GM21360 (cell line): Measurements from ENCODE around the gene NDUFS7.

Source experiments
- ATAC-seq: cut with Tn5 transposase; IDR thresholded peaks from one replicate; pipeline ENCODE4 v1.9.1; 2021; ENCODE audit warnings: mild to moderate bottlenecking, moderate library complexity; ENCODE audit not compliant: unreplicated experiment

The NDUFS7 gene

DNA sequence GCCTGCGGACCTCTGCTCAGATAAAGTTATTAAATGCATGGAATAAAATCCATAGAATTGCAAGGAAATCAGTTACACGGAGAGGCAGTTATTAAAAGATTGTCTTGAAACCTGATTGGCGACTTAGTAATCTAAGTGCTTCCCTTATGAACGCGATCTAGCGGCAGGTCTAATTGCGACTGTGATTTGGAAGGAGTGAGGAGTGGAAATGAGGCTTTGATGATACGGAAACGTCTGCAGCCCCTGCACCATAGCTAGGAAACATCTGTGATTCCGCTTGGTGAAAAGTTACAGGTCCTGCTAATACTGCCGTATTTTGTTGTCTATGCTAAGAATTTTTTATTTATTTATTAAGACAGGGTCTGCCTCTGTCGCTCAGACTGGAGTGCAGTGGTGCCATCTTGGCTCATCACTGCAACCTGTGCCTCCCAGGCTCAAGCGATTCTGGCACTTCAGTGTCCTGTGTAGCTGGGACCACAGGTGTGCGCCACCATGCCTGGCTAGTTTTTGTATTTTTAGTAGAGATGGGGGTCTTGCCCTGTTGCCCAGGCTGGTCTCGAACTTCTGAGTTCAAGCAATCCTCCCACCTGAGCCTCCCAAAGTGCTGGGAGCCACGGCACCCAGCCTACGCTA lies 887 bp downstream of the NDUFS7 start:
- ATAC-seq: no peak

GRCh38 chr19:1385816-1386215 lies 2.1 kb downstream of the NDUFS7 start:
- no peak for ATAC-seq

GRCh38 chr19:1386945-1387683 lies 3.4 kb downstream of the NDUFS7 start:
- ATAC-seq: no peak

- no peak for ATAC-seq
Measured at GRCh38 chr19:1387684-1388636, 4.3 kb downstream of the NDUFS7 start.

DNA sequence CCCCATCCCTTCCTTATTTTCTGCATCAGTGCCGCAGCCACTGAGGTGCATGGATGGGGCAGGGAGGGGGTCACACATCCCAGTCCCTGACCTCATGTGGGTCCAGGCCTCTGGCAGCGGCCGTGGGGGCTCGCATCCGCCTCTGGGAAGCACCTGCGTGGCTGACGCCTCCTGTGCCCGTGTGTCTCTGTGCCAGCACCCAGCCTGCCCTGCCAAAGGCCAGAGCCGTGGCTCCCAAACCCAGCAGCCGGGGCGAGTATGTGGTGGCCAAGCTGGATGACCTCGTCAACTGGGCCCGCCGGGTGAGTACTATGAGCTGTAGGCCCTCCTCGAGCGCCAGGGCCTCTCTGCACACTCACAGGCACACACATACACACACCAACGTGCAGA lies 4.9 kb downstream of the NDUFS7 start:
- ATAC-seq: no peak

GRCh38 chr19:1389033-1389940 lies 5.6 kb downstream of the NDUFS7 start:
- ATAC-seq: no peak

- no peak for ATAC-seq
Measured at GRCh38 chr19:1390890-1391423, 7.2 kb downstream of the NDUFS7 start.

GRCh38 chr19:1392407-1392806 lies 8.7 kb downstream of the NDUFS7 start:
- no peak for ATAC-seq

DNA sequence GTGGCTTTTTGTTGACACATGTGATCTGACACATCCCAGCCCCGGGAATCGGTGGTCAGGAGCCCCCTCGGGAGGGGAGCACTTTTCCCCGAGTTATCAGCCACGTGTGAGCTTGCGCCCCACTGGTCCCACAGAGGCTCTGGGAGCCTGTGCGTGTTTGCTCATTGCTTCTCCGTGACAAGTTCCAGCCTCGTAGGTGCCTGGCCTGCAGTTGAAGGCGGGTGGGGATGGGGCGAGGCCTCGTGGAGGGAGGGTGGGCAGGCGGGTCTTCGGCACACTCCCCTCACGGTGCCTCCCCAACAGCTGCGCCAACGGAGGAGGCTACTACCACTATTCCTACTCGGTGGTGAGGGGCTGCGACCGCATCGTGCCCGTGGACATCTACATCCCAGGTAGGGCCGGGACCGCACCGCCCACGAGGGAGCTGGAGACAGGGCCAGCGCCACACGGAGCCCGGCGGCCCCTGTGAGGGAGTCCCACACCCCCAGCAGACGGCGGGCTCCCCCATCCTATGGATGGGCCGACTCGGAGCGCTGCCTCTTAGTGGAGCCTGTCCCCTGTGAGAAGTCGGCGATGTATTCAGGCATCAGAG lies 9.3 kb downstream of the NDUFS7 start:
- ATAC-seq: no peak

- ATAC-seq: no peak
Measured at GRCh38 chr19:1393841-1394240, 10.1 kb downstream of the NDUFS7 start.

GRCh38 chr19:1394252-1395193 lies 10.8 kb downstream of the NDUFS7 start:
- ATAC-seq: no peak

GRCh38 chr19:1395194-1396018 lies 11.7 kb downstream of the NDUFS7 start:
- ATAC-seq: no peak

DNA sequence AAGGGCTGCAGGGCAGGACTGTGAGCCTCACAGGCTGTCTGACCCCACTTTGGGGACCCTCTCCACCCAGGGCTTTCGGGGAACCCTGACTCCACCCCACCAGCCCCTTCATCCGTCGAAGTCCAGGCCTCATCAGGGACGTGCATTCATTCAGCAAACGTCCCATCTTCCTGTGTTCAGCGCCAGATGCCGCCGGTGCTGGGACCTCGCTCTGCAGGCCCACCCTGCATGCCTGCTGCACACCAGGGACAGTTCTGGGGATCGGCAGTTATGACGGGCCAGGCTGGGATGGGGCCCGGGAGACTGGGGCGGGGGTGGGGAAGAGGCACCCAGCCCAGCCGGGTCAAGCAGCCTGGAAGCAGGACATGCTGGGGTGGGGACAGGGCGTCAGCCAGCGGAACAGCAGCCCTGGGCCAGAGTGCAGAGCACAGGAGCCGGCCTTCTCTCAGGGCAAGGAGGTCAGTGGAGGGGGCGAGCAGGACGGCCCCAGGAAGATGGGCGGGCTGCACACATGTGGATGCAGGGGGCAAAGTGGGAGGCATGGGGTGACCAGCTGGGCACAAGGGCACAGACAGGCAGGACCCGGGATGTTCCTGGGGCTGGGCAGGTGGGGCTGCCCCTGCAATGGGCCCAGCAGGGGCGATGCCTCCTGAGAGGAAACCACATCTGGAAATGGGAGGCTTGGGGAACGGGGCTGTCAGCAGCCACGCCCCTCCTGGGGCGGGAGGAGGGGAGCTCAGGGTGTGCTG lies 12.5 kb downstream of the NDUFS7 start:
- ATAC-seq: no peak

DNA sequence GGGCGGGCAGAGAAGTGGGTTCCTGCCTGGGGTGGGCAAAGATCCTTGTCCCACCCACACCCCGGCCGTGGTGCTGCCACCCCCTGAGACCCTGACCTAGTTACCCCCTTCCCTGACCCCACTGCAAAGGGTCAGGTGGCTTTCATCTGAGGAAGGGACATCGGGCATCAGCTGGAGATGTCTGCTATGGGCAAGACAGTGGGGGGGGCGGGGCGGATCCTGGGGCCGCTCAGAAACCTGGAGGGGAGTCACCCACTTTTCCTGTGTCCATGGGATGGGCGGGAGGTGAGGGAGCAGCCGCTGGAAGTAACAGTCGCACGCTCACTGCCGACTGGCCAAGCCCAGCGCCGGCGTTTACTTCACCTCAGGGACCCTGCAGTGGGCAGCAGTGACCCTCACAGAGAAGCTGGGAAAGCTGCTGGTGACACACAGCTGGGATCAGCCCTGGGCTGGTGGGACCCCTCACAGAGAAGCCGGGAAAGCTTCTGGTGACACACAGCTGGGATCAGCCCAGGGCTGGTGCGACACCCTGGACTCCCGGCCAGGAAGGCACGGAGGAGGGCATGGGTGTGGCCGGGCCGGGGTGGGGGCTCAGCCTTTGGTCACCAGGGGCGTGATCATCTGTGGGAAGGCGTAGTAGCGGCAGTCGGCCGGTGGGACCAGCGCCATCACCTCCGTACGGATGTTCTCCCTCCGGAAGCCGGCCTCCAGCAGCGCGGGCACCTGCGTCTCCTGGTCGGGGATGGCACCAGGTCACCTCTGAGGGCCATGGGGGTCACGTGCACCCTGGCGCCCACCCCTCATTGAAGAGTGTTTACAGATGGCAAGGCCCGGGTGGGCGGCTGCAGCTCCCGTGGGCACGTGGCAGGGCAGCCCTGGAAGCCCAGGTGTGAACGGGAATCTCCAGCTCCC lies 13.3 kb downstream of the NDUFS7 start:
- ATAC-seq: no peak

GRCh38 chr19:1397838-1398237 lies 14.1 kb downstream of the NDUFS7 start:
- ATAC-seq: no peak

GRCh38 chr19:1399079-1399478 lies 15.4 kb downstream of the NDUFS7 start:
- no peak for ATAC-seq
